Mucosa of rectum (tissue), 2 donors: ENCODE data around the gene ZDHHC11.
"Not testable (repeated sequence)": the region's sequence is repeated elsewhere in the genome, so short reads cannot be mapped to it uniquely, and the experiment has no call there.

Source experiments
- H3K27ac ChIP-seq, 2 donors: one replicate each; pipeline ENCODE4 v1.7.0; 2013; ENCODE audit warnings: inconsistent platforms in 2 of 2, low read depth in 2 of 2, low read length in 2 of 2
- H3K27me3 ChIP-seq, 2 donors: one replicate each; pipeline ENCODE4 v1.7.0; 2013; ENCODE audit warnings: low read length in 2 of 2; ENCODE audit not compliant: control insufficient read depth in 2 of 2, insufficient read depth in 2 of 2
- H3K36me3 ChIP-seq, 2 donors: one replicate each; pipeline ENCODE4 v1.7.0; 2013; ENCODE audit warnings: low read length in 2 of 2; ENCODE audit not compliant: control insufficient read depth in 2 of 2, insufficient read depth in 2 of 2
- H3K4me1 ChIP-seq, 2 donors: one replicate each; pipeline ENCODE4 v1.7.0; 2013; ENCODE audit warnings: low read length in 2 of 2, mild to moderate bottlenecking in 1 of 2; ENCODE audit not compliant: control insufficient read depth in 2 of 2, insufficient read depth in 2 of 2
- H3K4me3 ChIP-seq, 2 donors: one replicate each; pipeline ENCODE4 v1.7.0; 2013; ENCODE audit warnings: low read length in 2 of 2
- H3K9ac ChIP-seq, 2 donors: one replicate each; pipeline ENCODE4 v1.7.0; 2013; ENCODE audit warnings: low read length in 2 of 2, low read depth in 1 of 2, mild to moderate bottlenecking in 1 of 2
- H3K9me3 ChIP-seq, 2 donors: one replicate each; pipeline ENCODE4 v1.7.0; 2013; ENCODE audit warnings: low read length in 2 of 2; ENCODE audit not compliant: control insufficient read depth in 2 of 2
- donor health status: healthy.
- donor health status: Normal muscosa, but diverticular disease.

ZDHHC11 gene

GRCh38 chr5:851553-851952 lies 767 bp upstream of the ZDHHC11 start:
- peaks cover 8 to 10% of the 10 kb centered on the region in 2 donors for H3K4me1 ChIP-seq

GRCh38 chr5:851076-851475 lies 290 bp upstream of the ZDHHC11 start:
- Histone ChIP-seq H3K9ac (no peak overlapping the region), H3K27me3 (peaks cover 6 to 10% of the 10 kb centered on the region in 2 donors), H3K4me3 (no peak overlapping the region)

More at GRCh38 chr5:851553-851952, 767 bp upstream of the ZDHHC11 start:
- H3K9me3 ChIP-seq, result no peaks in the 10 kb centered on the region
- H3K4me3 ChIP-seq, result no peak overlapping the region
- no peak overlapping the region for H3K27ac ChIP-seq
- peaks cover 6 to 10% of the 10 kb centered on the region in 2 donors for H3K27me3 ChIP-seq
- H3K9ac ChIP-seq, result no peak overlapping the region
- H3K36me3 ChIP-seq, result no peaks in the 10 kb centered on the region

GRCh38 chr5:849651-850301 lies 1.0 kb downstream of the ZDHHC11 start:
- H3K4me3 ChIP-seq, result peak overlapping the region; percentile 15 to 28
- no peaks in the 10 kb centered on the region for H3K36me3 ChIP-seq
- peaks cover 8 to 10% of the 10 kb centered on the region in 2 donors for H3K4me1 ChIP-seq
- no peak overlapping the region for H3K9ac ChIP-seq
- H3K27me3 ChIP-seq, result peaks cover 6 to 10% of the 10 kb centered on the region in 2 donors
- no peaks in the 10 kb centered on the region for H3K9me3 ChIP-seq
- no peak overlapping the region for H3K27ac ChIP-seq

More at GRCh38 chr5:851076-851475, 290 bp upstream of the ZDHHC11 start:
- peaks cover 8 to 10% of the 10 kb centered on the region in 2 donors for H3K4me1 ChIP-seq
- no peaks in the 10 kb centered on the region for H3K36me3 ChIP-seq
- no peaks in the 10 kb centered on the region for H3K9me3 ChIP-seq
- no peak overlapping the region for H3K27ac ChIP-seq

- H3K36me3 ChIP-seq, result no peaks in the 10 kb centered on the region
- peaks cover 6 to 10% of the 10 kb centered on the region in 2 donors for H3K27me3 ChIP-seq
- H3K9ac ChIP-seq, result no peak overlapping the region
- H3K4me3 ChIP-seq, result no peak overlapping the region
- no peaks in the 10 kb centered on the region for H3K9me3 ChIP-seq
- peaks cover 8 to 10% of the 10 kb centered on the region in 2 donors for H3K4me1 ChIP-seq
- H3K27ac ChIP-seq, result no peak overlapping the region
These were observed 2.1 kb downstream of the ZDHHC11 start for GRCh38 chr5:848671-849111.

- not testable (repeated sequence) for H3K27me3 ChIP-seq, H3K9ac ChIP-seq, H3K4me1 ChIP-seq, H3K9me3 ChIP-seq, H3K36me3 ChIP-seq, H3K27ac ChIP-seq, H3K4me3 ChIP-seq
These were observed 3.0 kb downstream of the ZDHHC11 start for GRCh38 chr5:847736-848135.

GRCh38 chr5:847212-847611 lies 3.6 kb downstream of the ZDHHC11 start:
- not testable (repeated sequence) for H3K27me3 ChIP-seq, H3K4me3 ChIP-seq, H3K36me3 ChIP-seq, H3K4me1 ChIP-seq, H3K9ac ChIP-seq, H3K9me3 ChIP-seq, H3K27ac ChIP-seq

- H3K9ac ChIP-seq, H3K27ac ChIP-seq, H3K4me3 ChIP-seq, H3K36me3 ChIP-seq, H3K27me3 ChIP-seq, H3K4me1 ChIP-seq, H3K9me3 ChIP-seq: not testable (repeated sequence)
These were observed 4.1 kb downstream of the ZDHHC11 start for GRCh38 chr5:846602-847091.

GRCh38 chr5:845676-846601 lies 4.8 kb downstream of the ZDHHC11 start:
- not testable (repeated sequence) for H3K27ac ChIP-seq, H3K4me1 ChIP-seq, H3K9ac ChIP-seq, H3K9me3 ChIP-seq, H3K27me3 ChIP-seq, H3K36me3 ChIP-seq, H3K4me3 ChIP-seq

GRCh38 chr5:845031-845675 lies 5.6 kb downstream of the ZDHHC11 start:
- not testable (repeated sequence) for H3K36me3 ChIP-seq, H3K9me3 ChIP-seq, H3K27me3 ChIP-seq, H3K9ac ChIP-seq, H3K4me3 ChIP-seq, H3K4me1 ChIP-seq, H3K27ac ChIP-seq

- not testable (repeated sequence) for H3K27me3 ChIP-seq, H3K4me1 ChIP-seq, H3K36me3 ChIP-seq, H3K9ac ChIP-seq, H3K9me3 ChIP-seq, H3K27ac ChIP-seq, H3K4me3 ChIP-seq
These were observed 6.4 kb downstream of the ZDHHC11 start for GRCh38 chr5:844426-844825.
